ENCODE results near the gene MPZL1. TPM values are rescaled to one million over a fixed set of nuclear protein-coding genes. Genes with fewer than 3 reads are reported as not detected.

The MPZL1 gene
- total and polyA plus RNA-seq, 2 of the 13 experiments (the other 11 are each of a cell fraction or from before 2014, with no cell fraction given), result 38.0 to 68.7 TPM

GRCh38 chr1:167821969-167822685, 100.3 kb downstream of the MPZL1 start:
- no peak overlapping the region for H3K9ac ChIP-seq (ENCODE audit: insufficient read depth, low read depth, low read length)
- H3K79me2 ChIP-seq (ENCODE audit: insufficient read depth, low read length), result no peaks in the 10 kb centered on the region
- ATAC-seq (peak; percentile 31; the same call in 1 of the 3 replicates), FAIRE-seq (no peak), DNase-seq (ENCODE audit: low spot score) (no peak)
- in situ Hi-C loops (cut with HindIII; ENCODE audit: extremely low pct_ligation_motif_present, low pct_unique_long_range_greater_than_20kb), result no loop called here
- peak overlapping the region; percentile 18; the same call in 1 of the 2 replicates for H3K4me2 ChIP-seq (ENCODE audit: low read depth, low read length)
- no peaks in the 10 kb centered on the region for H3K36me3 ChIP-seq (replicated peaks in 1 of 2; ENCODE audit: control insufficient read depth in 1 of 2, insufficient read depth in 2 of 2, low read length in 2 of 2)
- ChIA-PET POLR2A (no interaction called here), CTCF (ENCODE audit: low intra/inter-chr PET ratio, low total read pairs) (no interaction called here)
- H3K27me3 ChIP-seq (ENCODE audit: control insufficient read depth in 1 of 2, insufficient read depth in 2 of 2, low read length in 2 of 2), result peaks cover 0 to 10% of the 10 kb centered on the region in 2 experiments; a peak in 2 of 5 replicates
- H4K20me1 ChIP-seq (ENCODE audit: insufficient read depth, low read length), result no peaks in the 10 kb centered on the region
- WGBS (ENCODE audit: low lambda C conversion rate), result 28% methylated on average over 3 of the region's 4 CpGs
- H3K4me3 ChIP-seq (replicated peaks in 1 of 3; ENCODE audit: insufficient read depth in 1 of 3, low read depth in 2 of 3, low read length in 3 of 3), result no peak overlapping the region
- no peak overlapping the region for H3K27ac ChIP-seq (ENCODE audit: extremely low read length, insufficient read depth, low read length)
- no peak overlapping the region for H2AFZ ChIP-seq (ENCODE audit: low read length)
- intact Hi-C loops (cut with micrococcal nuclease; ENCODE audit: unreplicated experiment), result no loop called here
- no peaks in the 10 kb centered on the region for H3K9me3 ChIP-seq (ENCODE audit: low read length)
- peaks cover 39% of the 10 kb centered on the region for H3K4me1 ChIP-seq (ENCODE audit: insufficient read depth, low read length)
- no TSS peak for BruUV-seq (replicated peaks)
- no peak for TF ChIP-seq RBAK (CRISPR knock-in tag; IDR thresholded peaks at IDR 0.05)
- no peak for TF ChIP-seq ERF (CRISPR knock-in tag; IDR thresholded peaks at IDR 0.05)
- no peak for TF ChIP-seq POLR2AphosphoS5 (IDR thresholded peaks at IDR 0.05; ENCODE audit: low read depth, low read length)
- no peak for TF ChIP-seq RFX1 (IDR thresholded peaks at IDR 0.05)
- no peak for TF ChIP-seq PRDM4 (CRISPR knock-in tag; IDR thresholded peaks at IDR 0.05; ENCODE audit: borderline replicate concordance)
- TF ChIP-seq XRCC5 (optimal IDR thresholded peaks at IDR 0.05; ENCODE audit: low read length), result no peak
- TF ChIP-seq HHEX (CRISPR knock-in tag; IDR thresholded peaks at IDR 0.05), result no peak
- TF ChIP-seq NR2F2 (IDR thresholded peaks at IDR 0.05; ENCODE audit: borderline replicate concordance, low read depth), result no peak
- no peak for TF ChIP-seq ATF4 (CRISPR knock-in tag; IDR thresholded peaks at IDR 0.05)
